Activated CD8-positive, alpha-beta memory T cell treated with anti-CD3 and anti-CD28 coated beads, Interleukin-2, amount 50 U/mL, for 48 hours (primary cell): Measurements from ENCODE around the gene PCDH9.
"Not testable (repeated sequence)": the region's sequence is repeated elsewhere in the genome, so short reads cannot be mapped to it uniquely, and the experiment has no call there.

Source experiments
- DNase-seq: peaks from one replicate; pipeline ENCODE4 v3.0.0-alpha.2; 2020

The PCDH9 gene

DNA sequence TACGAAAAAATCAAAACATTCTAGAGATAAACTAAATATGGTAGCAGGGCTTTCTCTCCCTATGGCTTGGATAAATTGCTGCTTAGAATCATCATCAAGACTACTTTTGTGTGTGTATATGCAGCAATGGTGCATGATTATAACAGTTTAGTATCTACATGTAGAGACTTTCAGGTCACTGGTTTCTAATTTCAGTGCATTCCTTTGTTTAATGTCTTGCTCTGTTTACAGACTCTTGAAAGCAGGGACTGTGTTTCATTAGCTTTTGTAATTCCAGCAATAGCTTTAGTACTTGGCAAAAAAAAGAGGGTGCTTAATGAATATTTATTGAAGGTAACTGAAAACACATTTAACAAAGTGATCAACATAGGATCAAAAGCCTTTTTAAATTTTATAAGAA, 420.7 kb downstream of the PCDH9 start:
- no peak for DNase-seq

DNA sequence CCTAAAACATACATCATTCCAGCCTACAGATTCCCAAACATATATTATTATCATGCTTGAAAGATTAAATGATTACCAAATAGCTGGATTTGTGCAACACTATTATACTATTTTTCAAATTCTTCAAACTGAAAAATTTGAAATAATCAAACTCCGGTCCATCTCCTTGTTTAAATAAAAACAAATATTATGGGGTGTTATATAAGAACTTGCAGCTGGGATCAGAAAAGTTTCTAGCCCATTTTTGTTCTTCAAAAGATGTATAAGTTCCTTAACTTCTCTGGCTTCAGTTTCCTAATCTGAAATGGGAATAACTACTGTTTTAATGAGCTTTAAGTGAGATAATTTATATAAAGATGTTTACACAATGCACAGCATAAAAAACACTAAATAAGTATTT, 422.9 kb downstream of the PCDH9 start:
- DNase-seq: no peak

DNA sequence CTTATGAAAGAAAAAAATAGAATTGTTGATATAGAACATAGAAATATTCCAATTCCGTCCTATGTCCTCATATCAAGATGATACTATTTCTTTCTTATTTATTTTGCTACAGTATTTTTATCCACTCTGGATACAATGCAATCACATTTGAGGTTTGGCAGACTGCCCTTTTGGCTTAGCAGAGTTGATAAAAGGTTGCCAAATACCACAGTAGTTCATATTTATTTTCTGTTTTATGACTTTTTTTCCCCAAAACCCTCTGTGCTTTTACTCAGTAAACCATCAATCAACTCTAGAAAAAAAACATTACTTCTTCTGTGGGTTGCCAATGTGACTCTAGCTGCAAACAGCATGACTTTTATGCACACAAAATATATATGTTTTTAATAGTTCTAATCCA, 424.5 kb downstream of the PCDH9 start:
- DNase-seq: no peak

GRCh38 chr13:66803808-66804456, 426.2 kb downstream of the PCDH9 start:
- no peak for DNase-seq

- no peak for DNase-seq
These were observed 426.9 kb downstream of the PCDH9 start for GRCh38 chr13:66803013-66803807.

DNA sequence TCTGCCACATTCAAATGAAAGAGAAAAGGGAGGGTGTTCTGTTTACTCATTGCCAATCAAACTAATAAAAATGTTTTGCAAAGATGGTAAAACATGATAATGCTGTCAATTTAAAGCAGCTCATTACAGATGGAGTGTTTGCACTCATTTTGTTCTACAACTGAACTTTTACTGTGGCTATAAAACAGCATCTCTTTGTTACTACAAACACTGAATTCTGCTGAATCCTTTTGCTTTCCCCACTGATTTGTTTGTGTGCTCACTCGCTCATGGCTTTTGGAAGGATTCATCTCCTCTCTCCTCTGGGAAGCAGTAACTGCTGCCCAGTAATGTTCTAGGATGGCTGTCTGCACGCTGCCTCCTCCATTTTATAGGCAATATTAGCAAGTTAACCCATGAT, 434.5 kb downstream of the PCDH9 start:
- no peak for DNase-seq

- DNase-seq: no peak
These were observed 435.6 kb downstream of the PCDH9 start for GRCh38 chr13:66794340-66795031.

DNA sequence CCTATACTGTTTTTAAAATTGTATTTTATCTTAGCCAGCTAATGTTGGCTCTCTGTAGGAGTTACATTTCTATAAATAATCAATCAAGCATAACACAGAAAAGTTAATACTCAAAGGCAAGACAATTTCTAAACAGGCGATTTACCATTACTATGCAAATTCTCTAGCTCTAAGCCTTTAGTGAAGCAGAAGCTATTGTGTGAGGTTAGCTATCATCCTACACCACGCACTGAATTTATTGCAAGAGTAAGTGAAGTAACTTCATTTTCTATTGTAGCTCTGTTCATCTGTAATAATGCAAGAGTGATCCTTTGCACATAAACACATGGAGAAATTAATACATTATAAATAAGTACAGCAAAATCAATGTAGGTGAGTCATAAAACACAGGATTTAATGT, 439.3 kb downstream of the PCDH9 start:
- no peak for DNase-seq

DNA sequence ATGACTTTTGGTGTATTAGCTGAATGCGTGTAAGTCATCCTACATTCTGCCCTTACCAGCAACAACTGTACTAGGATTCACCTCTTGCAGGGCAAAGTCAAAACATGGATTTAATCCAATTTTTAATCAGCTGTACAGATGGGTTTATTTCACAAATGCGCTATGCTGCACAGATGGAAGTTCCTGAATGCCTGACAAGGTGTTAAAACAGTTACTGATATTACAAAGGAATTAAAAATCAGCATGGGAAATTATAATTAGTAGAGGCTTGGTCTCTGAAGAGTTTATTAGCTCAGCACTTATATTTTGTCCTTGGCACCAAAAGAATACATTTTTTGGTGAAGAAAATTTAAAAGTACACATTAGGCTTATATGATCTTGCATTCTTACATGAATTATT, 448.9 kb downstream of the PCDH9 start:
- DNase-seq: no peak

GRCh38 chr13:66780814-66781213, 449.3 kb downstream of the PCDH9 start:
- no peak for DNase-seq

DNA sequence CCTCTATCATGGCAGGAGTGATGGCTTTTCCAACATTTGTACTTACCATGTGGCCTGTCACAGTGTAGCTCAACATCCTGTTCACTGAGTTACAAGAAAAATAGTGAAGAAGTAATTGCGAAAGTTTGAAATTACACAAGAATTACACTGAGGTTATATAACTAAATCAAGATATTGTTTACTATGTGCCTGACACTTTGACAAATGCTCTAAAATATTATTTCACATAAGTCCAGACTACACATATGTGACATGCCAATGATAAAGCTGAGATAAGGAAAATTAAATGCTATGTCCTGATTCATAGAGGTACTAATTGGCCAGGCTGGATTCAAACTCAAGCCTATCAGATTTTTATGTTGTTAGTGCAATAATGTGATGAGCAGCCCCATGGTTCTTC, 451.7 kb downstream of the PCDH9 start:
- DNase-seq: no peak

DNA sequence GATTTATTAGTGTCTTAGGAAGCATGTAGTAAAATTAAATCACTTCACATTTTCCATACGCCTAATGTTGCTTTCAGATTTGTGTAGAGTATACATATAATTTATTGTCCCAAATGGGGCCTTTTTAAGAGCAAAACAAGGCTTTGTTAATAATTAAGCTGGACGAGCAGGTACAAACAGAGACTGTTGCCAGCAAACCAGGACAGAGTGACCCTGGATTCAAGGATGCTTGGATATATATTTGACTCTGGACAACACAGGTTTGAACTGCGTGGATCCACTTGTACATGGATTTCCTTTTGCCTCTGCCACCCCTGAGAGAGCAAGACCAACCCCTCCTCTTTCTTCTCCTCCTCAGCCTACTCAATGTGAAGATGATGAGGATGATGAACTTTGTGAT, 454.9 kb downstream of the PCDH9 start:
- no peak for DNase-seq

DNA sequence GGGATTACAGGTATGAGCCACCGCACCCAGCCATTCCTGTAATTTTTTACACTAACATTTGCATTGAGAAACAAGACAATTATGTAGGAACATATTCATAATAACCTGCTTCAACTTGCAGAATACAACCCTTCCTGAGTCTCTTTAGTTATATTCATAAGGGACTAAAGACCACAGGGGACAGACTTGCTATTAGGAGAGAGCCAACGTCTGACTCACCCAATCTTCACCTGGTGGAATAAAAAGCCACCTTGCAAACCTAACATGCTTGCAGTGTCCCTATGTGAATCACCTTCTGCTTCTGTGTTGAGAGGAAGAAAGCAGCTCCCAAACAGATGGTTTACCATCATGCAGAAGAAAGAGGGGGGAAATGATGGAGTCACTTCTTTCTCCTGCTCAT, 456.1 kb downstream of the PCDH9 start:
- DNase-seq: no peak

- DNase-seq: no peak
These were observed 464.6 kb downstream of the PCDH9 start for GRCh38 chr13:66765559-66765958.

DNA sequence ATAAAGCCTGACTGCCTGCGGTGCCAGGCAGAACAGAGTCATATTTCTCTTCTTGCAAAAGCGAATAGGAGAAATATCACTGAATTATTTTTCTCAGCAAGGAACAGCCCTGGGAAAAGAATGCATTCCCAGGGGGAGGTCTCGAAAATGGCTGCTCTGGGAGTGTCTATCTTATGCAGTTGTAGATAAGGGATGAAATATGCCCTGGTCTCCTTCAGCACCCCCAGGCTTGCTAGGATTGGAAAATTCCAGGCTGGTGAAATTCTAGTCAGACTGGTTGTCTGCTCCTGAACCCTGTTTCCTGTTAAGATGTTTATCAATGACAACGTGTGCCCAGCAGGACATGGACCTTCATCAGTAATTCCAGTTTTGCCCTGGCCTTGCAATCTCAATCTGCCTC, 469.5 kb downstream of the PCDH9 start:
- DNase-seq: not testable (repeated sequence)

- DNase-seq: no peak
These were observed 470.2 kb downstream of the PCDH9 start for GRCh38 chr13:66759919-66760318.

GRCh38 chr13:66751691-66752090, 478.4 kb downstream of the PCDH9 start:
- no peak for DNase-seq

DNA sequence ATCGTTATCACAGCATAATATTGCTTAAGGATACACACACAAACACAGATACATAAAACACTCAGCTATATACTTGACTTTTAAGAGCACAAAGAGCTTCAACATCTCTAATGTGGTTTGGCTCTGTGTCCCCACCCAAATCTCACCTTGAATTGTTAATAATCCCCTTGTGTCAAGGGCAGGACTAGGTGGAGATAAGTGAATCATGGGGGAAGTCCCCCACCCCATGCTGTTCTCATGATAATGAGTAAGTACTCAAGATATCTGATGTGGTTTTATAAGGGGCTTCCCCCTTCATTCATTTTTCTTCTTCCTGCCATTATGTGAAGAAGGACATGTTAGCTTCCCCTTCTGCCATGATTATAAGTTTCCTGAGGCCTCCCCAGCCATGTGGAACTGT, 481.4 kb downstream of the PCDH9 start:
- DNase-seq: no peak

DNA sequence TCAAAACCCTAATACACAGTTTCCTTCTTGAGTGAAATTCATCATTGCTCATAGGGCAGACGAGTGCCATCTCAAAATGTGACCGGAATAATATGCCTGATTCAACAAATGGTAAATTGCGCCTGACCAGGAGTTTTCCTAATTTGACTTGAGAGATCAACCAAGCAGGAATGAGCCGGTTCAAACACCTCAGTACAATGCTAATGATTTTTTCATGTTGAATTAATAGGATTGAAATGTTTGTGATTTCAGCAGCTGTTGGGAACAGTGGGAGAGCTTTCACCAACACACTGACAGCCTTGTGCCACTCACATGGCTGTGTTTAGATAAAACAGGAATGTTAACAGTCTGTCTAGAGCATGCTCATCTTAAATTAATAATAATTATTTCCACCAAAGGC, 484.8 kb downstream of the PCDH9 start:
- no peak for DNase-seq

- no peak for DNase-seq
These were observed 506.6 kb downstream of the PCDH9 start for GRCh38 chr13:66723576-66723975.

DNA sequence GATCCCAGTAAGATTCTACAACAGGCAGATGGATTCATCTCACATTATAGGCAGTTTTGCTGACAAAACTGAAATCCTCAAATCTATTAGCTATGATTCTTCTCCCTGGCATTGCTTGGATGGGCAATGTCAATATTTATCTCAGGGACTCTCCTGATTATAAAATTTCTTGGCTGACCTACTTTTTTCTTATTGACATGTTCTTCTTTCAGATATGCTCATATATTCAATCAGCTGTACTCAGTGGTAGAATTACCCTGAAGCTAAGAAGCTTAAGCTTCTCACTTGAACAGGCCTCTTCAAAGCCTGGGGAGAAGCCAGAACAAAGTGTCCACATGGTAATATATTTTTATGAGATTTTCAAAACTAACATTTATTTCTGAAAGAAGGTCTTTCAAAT, 513.6 kb downstream of the PCDH9 start:
- no peak for DNase-seq

GRCh38 chr13:66714795-66715194, 515.3 kb downstream of the PCDH9 start:
- DNase-seq: no peak

GRCh38 chr13:66704110-66704509, 526.0 kb downstream of the PCDH9 start:
- DNase-seq: no peak

DNA sequence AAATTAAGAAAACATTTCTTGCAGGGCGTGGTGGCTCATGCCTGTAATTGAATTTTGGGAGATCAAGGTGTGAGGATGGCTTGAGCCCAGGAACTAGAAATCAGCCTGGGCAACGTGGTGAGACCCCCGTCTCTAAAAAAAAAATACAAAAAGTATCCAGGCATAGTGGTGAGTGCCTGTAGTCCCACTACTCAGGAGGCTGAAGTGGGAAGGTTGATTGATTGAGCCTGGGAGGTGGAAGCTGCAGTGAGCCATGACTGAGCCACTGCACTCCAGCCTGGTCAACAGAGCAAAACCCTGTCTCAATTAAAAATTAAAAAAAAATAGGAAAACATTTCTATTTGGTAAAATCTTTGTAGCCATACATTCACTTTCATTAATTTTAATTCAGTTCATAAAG, 526.5 kb downstream of the PCDH9 start:
- DNase-seq: no peak
